Liver (tissue), 9 donors: ENCODE measurements around the gene ZNF846. TPM values are rescaled to one million over a fixed set of nuclear protein-coding genes. Genes with fewer than 3 reads are reported as not detected.
A peak's percentile ranks its signal among the peaks of the same experiment; 100 is the strongest.
"Not testable (repeated sequence)": the region's sequence is repeated elsewhere in the genome, so short reads cannot be mapped to it uniquely, and the experiment has no call there.

Source experiments
- DNase-seq: peaks from one replicate; pipeline ENCODE4 v3.0.0-alpha.2; 2017; ENCODE audit warnings: low spot score
- H3K27ac ChIP-seq, 2 donors: one replicate each; pipeline ENCODE4 v1.7.0; 2013; ENCODE audit warnings: inconsistent platforms in 2 of 2, low read length in 2 of 2, control low read depth in 1 of 2, low read depth in 1 of 2, mild to moderate bottlenecking in 1 of 2
- H3K27me3 ChIP-seq, 4 donors: one replicate each; pipeline versions ENCODE4 v1.6.1 to v1.7.0; 2013; ENCODE audit warnings: low read length in 3 of 4, inconsistent platforms in 1 of 4, mild to moderate bottlenecking in 1 of 4, moderate library complexity in 1 of 4; ENCODE audit not compliant: control insufficient read depth in 4 of 4, insufficient read depth in 4 of 4
- H3K36me3 ChIP-seq, 4 donors: one replicate each; pipeline versions ENCODE4 v1.6.1 to v1.7.0; 2013; ENCODE audit warnings: low read length in 3 of 4, mild to moderate bottlenecking in 3 of 4, low read depth in 1 of 4, moderate library complexity in 1 of 4; ENCODE audit not compliant: control insufficient read depth in 4 of 4, insufficient read depth in 3 of 4
- H3K4me1 ChIP-seq, 4 donors: one replicate each; pipeline versions ENCODE4 v1.6.1 to v1.7.0; 2013; ENCODE audit warnings: low read length in 3 of 4, mild to moderate bottlenecking in 3 of 4, moderate library complexity in 1 of 4; ENCODE audit not compliant: control insufficient read depth in 4 of 4, insufficient read depth in 4 of 4
- H3K4me3 ChIP-seq, 3 donors: one replicate each; pipeline versions ENCODE4 v1.6.1 to v1.7.0; 2013; ENCODE audit warnings: low read length in 3 of 3, control low read depth in 1 of 3, low read depth in 1 of 3, mild to moderate bottlenecking in 1 of 3
- H3K9ac ChIP-seq, 2 donors: one replicate each; pipeline ENCODE4 v1.7.0; 2013; ENCODE audit warnings: low read length in 2 of 2, mild to moderate bottlenecking in 2 of 2, moderate library complexity in 2 of 2, control low read depth in 1 of 2, low read depth in 1 of 2
- H3K9me3 ChIP-seq, 4 donors: one replicate each; pipeline versions ENCODE4 v1.6.1 to v1.7.0; 2013; ENCODE audit warnings: low read length in 3 of 4; ENCODE audit not compliant: control insufficient read depth in 4 of 4
- ATF3 ChIP-seq: IDR thresholded peaks from 2 replicates; pipeline ENCODE4 v1.6.1; 2016; ENCODE audit warnings: antibody characterized with exemption
- CTCF ChIP-seq: fragments of 150-350 bp; IDR thresholded peaks from 2 replicates; pipeline ENCODE4 v1.5.1; 2017; ENCODE audit warnings: improper control_type of control experiment, low read depth, low read length; ENCODE audit not compliant: missing input control
- EGR1 ChIP-seq, 2 donors: IDR thresholded peaks; 2 replicates each; pipeline ENCODE4 v1.6.1; 2016 to 2018; ENCODE audit warnings: antibody characterized with exemption in 2 of 2, low read depth in 2 of 2
- FOXA1 ChIP-seq: IDR thresholded peaks from 2 replicates; pipeline ENCODE4 v1.6.1; 2016; ENCODE audit warnings: antibody characterized with exemption
- GABPA ChIP-seq, 2 donors: IDR thresholded peaks in 1 of 2; conservative IDR thresholded peaks in 1 of 2; 2 replicates each; pipeline ENCODE4 v1.6.1; 2016; ENCODE audit warnings: antibody characterized with exemption in 2 of 2, mild to moderate bottlenecking in 1 of 2, moderate library complexity in 1 of 2
- HNF4A ChIP-seq, 2 donors: conservative IDR thresholded peaks; 2 replicates each; pipeline ENCODE4 v1.6.1; 2016; ENCODE audit warnings: antibody characterized with exemption in 2 of 2, mild to moderate bottlenecking in 2 of 2
- NR2F2 ChIP-seq: IDR thresholded peaks from 2 replicates; pipeline ENCODE4 v1.6.1; 2016; ENCODE audit warnings: antibody characterized with exemption
- RAD21 ChIP-seq, 2 donors: IDR thresholded peaks; 2 replicates each; pipeline ENCODE4 v1.6.1; 2016; ENCODE audit warnings: antibody characterized with exemption in 2 of 2, mild to moderate bottlenecking in 2 of 2
- SP1 ChIP-seq: IDR thresholded peaks from 2 replicates; pipeline ENCODE4 v1.6.1; 2018; ENCODE audit warnings: antibody characterized with exemption, mild to moderate bottlenecking
- TAF1 ChIP-seq: conservative IDR thresholded peaks from 2 replicates; pipeline ENCODE4 v1.6.1; 2016; ENCODE audit warnings: antibody characterized with exemption, mild to moderate bottlenecking
- YY1 ChIP-seq: IDR thresholded peaks from 2 replicates; pipeline ENCODE4 v1.6.1; 2016; ENCODE audit warnings: antibody characterized with exemption, mild to moderate bottlenecking
- ZBTB33 ChIP-seq: IDR thresholded peaks from 2 replicates; pipeline ENCODE4 v1.6.1; 2016; ENCODE audit warnings: antibody characterized with exemption
- WGBS: extraction: QIAGEN DNeasy Blood & Tissue Kit; methylation state at CpG from one replicate; pipeline ENCODE4 v1.1.7; 2013; 5-methylcytosine and 5-hydroxymethylcytosine counted together
- polyA plus RNA-seq, 2 donors: library from polyadenylated mRNA; stranded (reverse) in 1 of 2; unstranded in 1 of 2; fragments of 200-250 nt in 1 of 2; fragments of >200 nt in 1 of 2; fragmentation: Nextera tagmentation in 1 of 2; extraction: Ambion mirVana in 1 of 2; gene quantifications; one replicate each; pipeline versions ENCODE4 v1.2.1 to v1.2.3, GENCODE V29; 2013 to 2015
- total RNA-seq, 2 donors: library from RNA; depleted of rRNA; stranded (reverse); fragments of >200 nt; gene quantifications; one replicate each; pipeline ENCODE4 v1.2.3, GENCODE V29; 2014
- donor health status: healthy.
- donor health status: healthy.
- donor health status: healthy.
- donor health status: healthy.
- donor health status: healthy.

The ZNF846 gene
- total and polyA plus RNA-seq, 4 donors: 1.6 to 9.4 (median 6.6) TPM

GRCh38 chr19:9741476-9742171 is 26.9 kb downstream of the ZNF846 start:
- no peak for DNase-seq
- TF ChIP-seq GABPA (IDR thresholded peaks at IDR 0.05 in 1 of 2, conservative IDR thresholded peaks at IDR 0.05 in 1 of 2) (no peak), EGR1 (IDR thresholded peaks at IDR 0.05; ENCODE audit: low read depth in 2 of 2) (no peak), SP1 (no peak), FOXA1 (no peak)
- H3K4me3 ChIP-seq: no peak overlapping the region
- WGBS: 94% methylated on average over 5 of the region's 5 CpGs
- H3K36me3 ChIP-seq: peaks cover 0 to 2% (median 0%) of the 10 kb centered on the region in 4 donors
- H3K27me3 ChIP-seq: no peaks in the 10 kb centered on the region
- H3K27ac ChIP-seq: no peak overlapping the region
- H3K4me1 ChIP-seq: no peaks in the 10 kb centered on the region
- no peak overlapping the region for H3K9ac ChIP-seq
- peaks cover 0 to 20% (median 5%) of the 10 kb centered on the region in 4 donors for H3K9me3 ChIP-seq

DNA sequence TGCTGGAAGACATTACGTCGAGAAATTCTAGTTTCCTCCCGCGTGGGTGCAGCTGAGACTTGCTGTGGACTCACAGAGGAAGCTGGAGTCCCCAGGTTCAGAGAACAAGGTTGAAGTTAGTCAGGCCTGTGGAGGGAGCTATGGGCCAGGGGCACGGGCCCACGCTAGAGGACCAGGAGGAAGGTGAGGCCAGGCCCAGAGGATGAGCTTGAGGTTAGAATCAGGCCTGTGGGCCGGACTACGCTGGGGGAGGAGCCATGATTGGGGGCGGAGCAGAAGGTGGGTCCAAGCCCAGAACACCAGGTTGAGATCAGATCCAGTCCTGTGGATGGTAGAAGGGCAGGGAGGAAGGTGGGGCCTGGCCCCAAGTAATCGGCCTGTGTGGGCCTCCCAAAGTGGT is 32.6 kb downstream of the ZNF846 start:
- Histone ChIP-seq H3K27me3 (no peaks in the 10 kb centered on the region), H3K4me1 (no peaks in the 10 kb centered on the region), H3K36me3 (no peaks in the 10 kb centered on the region), H3K9ac (no peak overlapping the region), H3K9me3 (peaks cover 3 to 9% (median 7%) of the 10 kb centered on the region in 4 donors), H3K4me3 (peak overlapping the region in 2 of 3 donors; percentile 28 to 41), H3K27ac (no peak overlapping the region)
- no peak for DNase-seq
- 90% methylated on average over 10 of the region's 10 CpGs for WGBS
- no peak for TF ChIP-seq SP1
- no peak for TF ChIP-seq HNF4A (conservative IDR thresholded peaks at IDR 0.05)
- no peak for TF ChIP-seq NR2F2
- TF ChIP-seq EGR1 (IDR thresholded peaks at IDR 0.05; ENCODE audit: low read depth in 2 of 2): no peak
- TF ChIP-seq FOXA1: no peak
- no peak for TF ChIP-seq GABPA (IDR thresholded peaks at IDR 0.05 in 1 of 2, conservative IDR thresholded peaks at IDR 0.05 in 1 of 2)
- no peak for TF ChIP-seq CTCF
- TF ChIP-seq ZBTB33: no peak
- no peak for TF ChIP-seq YY1
- no peak for TF ChIP-seq ATF3
- TF ChIP-seq TAF1: no peak
- no peak for TF ChIP-seq RAD21 (IDR thresholded peaks at IDR 0.05)

- H3K36me3 ChIP-seq, H3K27ac ChIP-seq, DNase-seq, H3K9me3 ChIP-seq, H3K4me1 ChIP-seq, H3K9ac ChIP-seq, H3K4me3 ChIP-seq, H3K27me3 ChIP-seq: not testable (repeated sequence)
- 95% methylated on average over 10 of the region's 10 CpGs for WGBS
These were observed 38.5 kb downstream of the ZNF846 start for GRCh38 chr19:9730056-9730455.
